ENCODE results near the gene SPINK1.

DNA sequence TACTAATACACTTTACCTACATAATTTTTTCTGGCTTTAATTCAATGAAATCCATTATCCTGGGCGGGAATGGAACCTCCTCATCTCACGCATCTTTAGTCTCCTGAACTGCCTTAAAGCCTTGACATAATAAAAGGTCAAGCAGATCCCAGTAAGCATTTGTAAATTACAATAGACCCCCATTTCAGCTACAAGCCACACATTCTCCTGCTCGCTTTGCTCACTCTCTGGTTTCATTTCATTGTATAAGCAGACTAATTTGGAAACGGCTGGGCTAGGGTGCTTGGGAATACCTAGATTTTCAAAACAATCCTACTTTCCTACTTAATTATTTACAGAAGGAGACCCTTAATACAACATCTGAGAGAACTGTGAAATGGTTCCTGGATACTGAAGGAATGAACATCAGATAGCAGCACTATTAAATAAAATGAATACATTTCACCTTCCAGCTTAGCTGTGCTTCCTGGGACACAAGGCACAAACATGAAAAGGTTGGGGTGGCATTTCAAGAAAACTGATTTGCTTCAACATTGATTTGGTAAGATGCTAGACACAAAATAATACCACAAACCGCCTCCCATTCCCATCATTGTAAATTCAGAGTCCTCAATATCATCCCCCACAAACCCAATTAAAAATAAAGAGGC lies 50.4 kb downstream of the SPINK1 start:
- TF ChIP-seq, protein P1, sequence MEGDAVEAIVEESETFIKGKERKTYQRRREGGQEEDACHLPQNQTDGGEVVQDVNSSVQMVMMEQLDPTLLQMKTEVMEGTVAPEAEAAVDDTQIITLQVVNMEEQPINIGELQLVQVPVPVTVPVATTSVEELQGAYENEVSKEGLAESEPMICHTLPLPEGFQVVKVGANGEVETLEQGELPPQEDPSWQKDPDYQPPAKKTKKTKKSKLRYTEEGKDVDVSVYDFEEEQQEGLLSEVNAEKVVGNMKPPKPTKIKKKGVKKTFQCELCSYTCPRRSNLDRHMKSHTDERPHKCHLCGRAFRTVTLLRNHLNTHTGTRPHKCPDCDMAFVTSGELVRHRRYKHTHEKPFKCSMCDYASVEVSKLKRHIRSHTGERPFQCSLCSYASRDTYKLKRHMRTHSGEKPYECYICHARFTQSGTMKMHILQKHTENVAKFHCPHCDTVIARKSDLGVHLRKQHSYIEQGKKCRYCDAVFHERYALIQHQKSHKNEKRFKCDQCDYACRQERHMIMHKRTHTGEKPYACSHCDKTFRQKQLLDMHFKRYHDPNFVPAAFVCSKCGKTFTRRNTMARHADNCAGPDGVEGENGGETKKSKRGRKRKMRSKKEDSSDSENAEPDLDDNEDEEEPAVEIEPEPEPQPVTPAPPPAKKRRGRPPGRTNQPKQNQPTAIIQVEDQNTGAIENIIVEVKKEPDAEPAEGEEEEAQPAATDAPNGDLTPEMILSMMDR (IDR thresholded peaks at IDR 0.05): no peak
- TF ChIP-seq POLR2A (IDR thresholded peaks at IDR 0.05) (no peak), POLR2AphosphoS5 (IDR thresholded peaks at IDR 0.05) (no peak)
